ENCODE measurements around the gene PYCARD. TPM values are rescaled to one million over a fixed set of nuclear protein-coding genes. Genes with fewer than 3 reads are reported as not detected.

PYCARD gene
- total and polyA plus RNA-seq, 7 experiments from 2014 or later, result 13.0 to 80.1 (median 41.0) TPM

GRCh38 chr16:31192856-31193642, 9.5 kb downstream of the PYCARD start:
- DNase-seq, result no peak
- ATAC-seq, result no peak
- Mint-ChIP-seq H3K9me3 (peaks cover 0 to 5% (median 0%) of the 10 kb centered on the region in 11 donors), H3K4me1 (peaks cover 38 to 64% (median 59%) of the 10 kb centered on the region in 7 donors), H3K27me3 (no peaks in the 10 kb centered on the region), H3K27ac (peak overlapping the region in 7 of 9 donors; percentile 8 to 81 (median 46)), H3K36me3 (peaks cover 27 to 61% (median 54%) of the 10 kb centered on the region in 5 donors), H3K4me3 (peak overlapping the region in 1 of 10 donors; percentile 14)
- Histone ChIP-seq H3K4me1 (ENCODE audit: control insufficient read depth in 2 of 2, insufficient read depth in 2 of 2, low read length in 2 of 2) (peaks cover 5 to 9% of the 10 kb centered on the region in 2 donors), H3K9me3 (ENCODE audit: control insufficient read depth in 2 of 3, low read length in 3 of 3) (no peaks in the 10 kb centered on the region), H3K36me3 (ENCODE audit: control insufficient read depth in 2 of 3, insufficient read depth in 3 of 3, low read length in 3 of 3) (peaks cover 42 to 86% (median 64%) of the 10 kb centered on the region in 3 experiments), H3K27me3 (ENCODE audit: control insufficient read depth in 2 of 2, insufficient read depth in 2 of 2, low read length in 2 of 2) (no peaks in the 10 kb centered on the region), H3K27ac (ENCODE audit: low read depth, low read length) (no peak overlapping the region), H3K4me3 (ENCODE audit: low read length) (no peak overlapping the region)
- POLR2A ChIA-PET, result interaction anchor here (0.6 to 1.3 kb wide), 6 partner anchors 10 to 621 kb away, joined by 3 to 9 read pairs (median 4); partner anchors contain the start of genes FUS, PYCARD, ZNF646 and ZNF668
- CTCF ChIA-PET, result no interaction called here
- intact Hi-C loops (cut with micrococcal nuclease), result no loop called here

GRCh38 chr16:31191697-31192428, 10.7 kb downstream of the PYCARD start:
- CTCF ChIA-PET, result interaction anchor here (0.8 kb wide), 1 partner anchor 65 kb away, joined by 3 read pairs; no protein-coding TSS in a partner anchor

GRCh38 chr16:31190818-31191444, 11.6 kb downstream of the PYCARD start:
- Histone ChIP-seq H3K4me3 (ENCODE audit: low read length) (no peak overlapping the region), H3K27me3 (ENCODE audit: control insufficient read depth in 2 of 2, insufficient read depth in 2 of 2, low read length in 2 of 2) (no peaks in the 10 kb centered on the region), H3K9me3 (ENCODE audit: control insufficient read depth in 2 of 3, low read length in 3 of 3) (no peaks in the 10 kb centered on the region), H3K27ac (ENCODE audit: low read depth, low read length) (no peak overlapping the region), H3K36me3 (ENCODE audit: control insufficient read depth in 2 of 3, insufficient read depth in 3 of 3, low read length in 3 of 3) (peaks cover 63 to 100% (median 84%) of the 10 kb centered on the region in 3 experiments), H3K4me1 (ENCODE audit: control insufficient read depth in 2 of 2, insufficient read depth in 2 of 2, low read length in 2 of 2) (peaks cover 18 to 29% of the 10 kb centered on the region in 2 donors)
- Mint-ChIP-seq H3K9me3 (peaks cover 0 to 5% (median 0%) of the 10 kb centered on the region in 11 donors), H3K4me1 (peaks cover 52 to 78% (median 70%) of the 10 kb centered on the region in 7 donors), H3K27ac (peak overlapping the region in 8 of 9 donors; percentile 37 to 79 (median 62)), H3K36me3 (peaks cover 38 to 79% (median 65%) of the 10 kb centered on the region in 5 donors), H3K27me3 (no peaks in the 10 kb centered on the region), H3K4me3 (peak overlapping the region in 2 of 10 donors; percentile 12 to 27)
- ChIA-PET CTCF (no interaction called here), POLR2A (interaction anchor here (1.0 to 2.6 kb wide), 5 partner anchors 11 to 49 kb away, joined by 3 to 26 read pairs (median 9); partner anchors contain the start of genes FUS and PYCARD)
- ATAC-seq (no peak), DNase-seq (no peak)
- intact Hi-C loops (cut with micrococcal nuclease), result loop anchor here in 1 of 2 donors (1.0 kb wide), 1 partner anchor 8 kb away; no protein-coding TSS in a partner anchor

More at GRCh38 chr16:31191697-31192428, 10.7 kb downstream of the PYCARD start:
- POLR2A ChIA-PET, result interaction anchor here (0.7 to 1.3 kb wide), 4 partner anchors 12 to 118 kb away, joined by 3 to 4 read pairs (median 4); partner anchors contain the start of genes FUS, ZNF646 and ZNF668
- Histone ChIP-seq H3K9me3 (ENCODE audit: control insufficient read depth in 2 of 3, low read length in 3 of 3) (no peaks in the 10 kb centered on the region), H3K36me3 (ENCODE audit: control insufficient read depth in 2 of 3, insufficient read depth in 3 of 3, low read length in 3 of 3) (peaks cover 53 to 98% (median 75%) of the 10 kb centered on the region in 3 experiments), H3K4me1 (ENCODE audit: control insufficient read depth in 2 of 2, insufficient read depth in 2 of 2, low read length in 2 of 2) (peaks cover 8 to 21% of the 10 kb centered on the region in 2 donors), H3K4me3 (ENCODE audit: low read length) (no peak overlapping the region), H3K27me3 (ENCODE audit: control insufficient read depth in 2 of 2, insufficient read depth in 2 of 2, low read length in 2 of 2) (no peaks in the 10 kb centered on the region), H3K27ac (ENCODE audit: low read depth, low read length) (no peak overlapping the region)
- intact Hi-C loops (cut with micrococcal nuclease), result loop anchor here in 1 of 2 donors (1.0 kb wide), 1 partner anchor 9 kb away; no protein-coding TSS in a partner anchor
- Mint-ChIP-seq H3K4me3 (peak overlapping the region in 2 of 10 donors; percentile 8 to 40), H3K9me3 (peaks cover 0 to 7% (median 0%) of the 10 kb centered on the region in 11 donors), H3K27me3 (no peaks in the 10 kb centered on the region), H3K36me3 (peaks cover 28 to 70% (median 61%) of the 10 kb centered on the region in 5 donors), H3K4me1 (peaks cover 48 to 70% (median 66%) of the 10 kb centered on the region in 7 donors), H3K27ac (peak overlapping the region in 8 of 9 donors; percentile 4 to 79 (median 32))
- no peak for DNase-seq
- ATAC-seq, result no peak

- peaks cover 55 to 85% (median 78%) of the 10 kb centered on the region in 7 donors for H3K4me1 Mint-ChIP-seq
- Histone ChIP-seq H3K27ac (ENCODE audit: low read depth, low read length) (no peak overlapping the region), H3K4me3 (ENCODE audit: low read length) (no peak overlapping the region), H3K36me3 (ENCODE audit: control insufficient read depth in 2 of 3, insufficient read depth in 3 of 3, low read length in 3 of 3) (peaks cover 71 to 100% (median 88%) of the 10 kb centered on the region in 3 experiments), H3K27me3 (ENCODE audit: control insufficient read depth in 2 of 2, insufficient read depth in 2 of 2, low read length in 2 of 2) (no peaks in the 10 kb centered on the region), H3K9me3 (ENCODE audit: control insufficient read depth in 2 of 3, low read length in 3 of 3) (no peaks in the 10 kb centered on the region), H3K4me1 (ENCODE audit: control insufficient read depth in 2 of 2, insufficient read depth in 2 of 2, low read length in 2 of 2) (peaks cover 25 to 37% of the 10 kb centered on the region in 2 donors)
- intact Hi-C loops (cut with micrococcal nuclease), result no loop called here
- H3K36me3 Mint-ChIP-seq, result peaks cover 42 to 83% (median 72%) of the 10 kb centered on the region in 5 donors
- peak overlapping the region; percentile 23 to 84 (median 70) for H3K27ac Mint-ChIP-seq
- ATAC-seq (no peak), DNase-seq (no peak)
- CTCF ChIA-PET, result interaction anchor here (1.3 kb wide), 1 partner anchor 13 kb away, joined by 3 read pairs; no protein-coding TSS in a partner anchor
- H3K27me3 Mint-ChIP-seq, result no peaks in the 10 kb centered on the region
- POLR2A ChIA-PET, result interaction anchor here (0.6 to 2.6 kb wide), 8 partner anchors 10 to 263 kb away, joined by 3 to 26 read pairs (median 4); partner anchors contain the start of genes FUS and PYCARD
- peak overlapping the region in 3 of 10 donors; percentile 15 to 59 (median 27) for H3K4me3 Mint-ChIP-seq
- peaks cover 0 to 5% (median 0%) of the 10 kb centered on the region in 11 donors for H3K9me3 Mint-ChIP-seq
These were observed 12.5 kb downstream of the PYCARD start for GRCh38 chr16:31190061-31190460.

- peaks cover 0 to 8% (median 0%) of the 10 kb centered on the region in 11 donors for H3K9me3 Mint-ChIP-seq
- H3K27me3 Mint-ChIP-seq, result no peaks in the 10 kb centered on the region
- Histone ChIP-seq H3K36me3 (ENCODE audit: control insufficient read depth in 2 of 3, insufficient read depth in 3 of 3, low read length in 3 of 3) (peaks cover 73 to 100% (median 83%) of the 10 kb centered on the region in 3 experiments), H3K27me3 (ENCODE audit: control insufficient read depth in 2 of 2, insufficient read depth in 2 of 2, low read length in 2 of 2) (no peaks in the 10 kb centered on the region), H3K9me3 (ENCODE audit: control insufficient read depth in 2 of 3, low read length in 3 of 3) (no peaks in the 10 kb centered on the region), H3K4me3 (ENCODE audit: low read length) (no peak overlapping the region), H3K4me1 (ENCODE audit: control insufficient read depth in 2 of 2, insufficient read depth in 2 of 2, low read length in 2 of 2) (peaks cover 26 to 43% of the 10 kb centered on the region in 2 donors), H3K27ac (ENCODE audit: low read depth, low read length) (no peak overlapping the region)
- POLR2A ChIA-PET, result interaction anchor here (0.6 to 2.6 kb wide), 7 partner anchors 10 to 264 kb away, joined by 3 to 26 read pairs (median 3); partner anchors contain the start of genes FUS and PYCARD
- ATAC-seq (no peak), DNase-seq (no peak)
- H3K27ac Mint-ChIP-seq, result peak overlapping the region; percentile 11 to 89 (median 72)
- intact Hi-C loops (cut with micrococcal nuclease), result loop anchor here in 1 of 2 donors (10.0 kb wide), 1 partner anchor 525 kb away; a partner anchor contains a TSS
- peak overlapping the region in 3 of 10 donors; percentile 3 to 35 (median 30) for H3K4me3 Mint-ChIP-seq
- CTCF ChIA-PET, result interaction anchor here (1.3 kb wide), 1 partner anchor 12 kb away, joined by 3 read pairs; no protein-coding TSS in a partner anchor
- H3K4me1 Mint-ChIP-seq, result peaks cover 60 to 87% (median 81%) of the 10 kb centered on the region in 7 donors
- peaks cover 42 to 85% (median 74%) of the 10 kb centered on the region in 5 donors for H3K36me3 Mint-ChIP-seq
These were observed 13.2 kb downstream of the PYCARD start for GRCh38 chr16:31189412-31189778.

Data from naive thymus-derived CD4-positive, alpha-beta T cell (primary cell).